Measurements from ENCODE around the gene CD93. TPM values are rescaled to one million over a fixed set of nuclear protein-coding genes. Genes with fewer than 3 reads are reported as not detected.

The CD93 gene
- polyA plus RNA-seq, 1 donor = 17.3 TPM

DNA sequence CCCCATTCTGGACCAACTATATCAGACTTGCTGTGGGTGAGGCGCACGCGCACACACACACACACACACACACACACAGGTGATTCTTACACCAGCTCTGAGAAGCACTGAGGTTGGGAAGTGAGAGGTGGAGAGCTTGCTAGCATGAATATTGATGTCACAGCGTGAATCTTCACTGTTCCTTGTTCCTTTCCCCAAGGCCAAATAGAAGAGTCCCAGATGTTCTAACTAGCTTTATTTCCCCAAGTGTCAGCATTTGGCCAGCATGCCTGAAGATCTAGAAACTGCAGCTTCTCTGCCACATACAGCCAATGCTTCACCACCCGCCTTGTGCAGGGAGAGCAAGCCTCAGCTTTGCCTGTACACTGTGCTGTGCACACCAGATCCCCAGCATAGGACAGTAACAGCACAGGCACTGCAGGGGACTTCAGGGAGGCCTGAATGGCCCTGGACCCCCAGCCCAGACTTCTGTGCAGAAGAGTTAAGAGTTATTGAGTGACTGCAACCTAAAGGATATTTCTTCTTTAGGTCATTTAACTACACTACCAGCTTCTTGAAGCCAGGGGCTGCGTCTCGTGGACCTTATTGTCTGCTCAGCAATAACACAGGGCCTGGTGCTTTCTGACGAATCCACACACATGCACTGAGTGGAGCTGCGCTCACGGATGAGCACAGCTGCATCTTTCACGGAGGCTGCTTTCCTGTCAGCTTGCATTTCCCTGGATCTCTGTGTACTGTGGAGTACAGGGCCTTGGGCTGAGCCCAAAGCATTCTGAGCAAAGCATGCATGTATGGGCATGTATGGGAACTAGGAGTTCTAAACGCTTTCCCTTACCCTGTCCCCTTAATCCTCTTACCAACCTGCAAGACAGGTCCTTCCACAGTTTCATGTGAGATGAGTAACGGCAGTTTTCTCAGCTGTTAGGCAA, 13.9 kb upstream of the CD93 start:
- DNase-seq = no peak
- H3K27ac ChIP-seq (ENCODE audit: low read length) = no peak overlapping the region
- no peaks in the 10 kb centered on the region for H3K4me1 ChIP-seq (ENCODE audit: control insufficient read depth, insufficient read depth, low read length)
- WGBS (ENCODE audit: insufficient coverage, low lambda C conversion rate) = no CpG with 5 or more reads among the region's 13 CpGs
- no peaks in the 10 kb centered on the region for H3K36me3 ChIP-seq (ENCODE audit: control insufficient read depth, insufficient read depth, low read length)
- no peaks in the 10 kb centered on the region for H3K9me3 ChIP-seq (ENCODE audit: control insufficient read depth, low read depth, low read length)
- H3K4me3 ChIP-seq (ENCODE audit: low read length) = no peak overlapping the region
- no peaks in the 10 kb centered on the region for H3K27me3 ChIP-seq (ENCODE audit: control insufficient read depth, insufficient read depth, low read length)

DNA sequence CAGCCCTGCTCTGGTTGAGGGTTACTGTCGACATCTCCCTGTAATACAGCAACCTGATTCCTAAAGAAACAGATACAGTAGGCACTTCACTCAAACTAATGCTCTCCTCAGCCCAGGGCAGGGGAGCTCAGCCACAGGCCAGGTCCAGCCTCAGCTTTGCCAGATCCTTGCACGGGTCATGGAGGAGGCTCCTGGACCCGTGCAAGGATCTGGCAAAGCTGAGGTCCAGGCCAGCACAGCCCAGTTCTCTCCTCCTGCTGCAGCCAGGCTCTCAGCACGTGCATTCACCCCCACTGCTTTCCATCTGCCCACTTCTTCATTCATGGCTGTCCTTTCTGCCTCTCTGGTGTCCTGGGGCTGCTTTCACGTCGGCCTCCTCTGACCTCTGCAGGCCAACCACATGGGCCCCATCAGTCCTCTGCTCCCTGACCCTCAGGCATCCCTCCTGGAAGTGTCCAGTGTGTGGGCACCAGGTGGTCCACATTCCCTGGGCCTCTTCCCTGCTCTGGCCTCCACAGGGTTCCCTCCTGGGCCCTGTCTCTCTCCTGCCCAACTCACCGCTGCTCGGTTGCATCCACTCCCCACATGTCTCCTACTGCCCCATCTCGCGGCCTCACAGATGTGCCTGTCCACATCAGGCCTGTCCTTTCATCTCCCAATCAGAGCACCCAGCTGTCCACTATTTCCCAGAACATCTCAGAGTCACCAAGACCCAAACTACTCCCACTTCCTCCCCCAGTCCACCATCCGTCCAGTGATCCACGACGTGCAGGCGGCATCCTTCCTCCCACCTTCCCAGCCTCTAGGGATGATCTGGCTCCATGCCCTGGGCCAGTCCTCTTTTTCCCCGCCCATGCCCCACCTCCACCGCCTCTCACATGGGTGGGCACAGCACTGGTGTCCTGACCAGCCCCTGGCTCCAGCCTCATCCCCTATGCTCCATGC, 11.8 kb upstream of the CD93 start:
- Histone ChIP-seq H3K4me1 (ENCODE audit: control insufficient read depth, insufficient read depth, low read length) (no peaks in the 10 kb centered on the region), H3K27me3 (ENCODE audit: control insufficient read depth, insufficient read depth, low read length) (peaks cover 6% of the 10 kb centered on the region), H3K4me3 (ENCODE audit: low read length) (no peak overlapping the region), H3K27ac (ENCODE audit: low read length) (no peak overlapping the region), H3K9me3 (ENCODE audit: control insufficient read depth, low read depth, low read length) (no peaks in the 10 kb centered on the region), H3K36me3 (ENCODE audit: control insufficient read depth, insufficient read depth, low read length) (no peaks in the 10 kb centered on the region)
- WGBS (ENCODE audit: insufficient coverage, low lambda C conversion rate) = 100% methylated on average over 4 of the region's 16 CpGs
- no peak for DNase-seq

DNA sequence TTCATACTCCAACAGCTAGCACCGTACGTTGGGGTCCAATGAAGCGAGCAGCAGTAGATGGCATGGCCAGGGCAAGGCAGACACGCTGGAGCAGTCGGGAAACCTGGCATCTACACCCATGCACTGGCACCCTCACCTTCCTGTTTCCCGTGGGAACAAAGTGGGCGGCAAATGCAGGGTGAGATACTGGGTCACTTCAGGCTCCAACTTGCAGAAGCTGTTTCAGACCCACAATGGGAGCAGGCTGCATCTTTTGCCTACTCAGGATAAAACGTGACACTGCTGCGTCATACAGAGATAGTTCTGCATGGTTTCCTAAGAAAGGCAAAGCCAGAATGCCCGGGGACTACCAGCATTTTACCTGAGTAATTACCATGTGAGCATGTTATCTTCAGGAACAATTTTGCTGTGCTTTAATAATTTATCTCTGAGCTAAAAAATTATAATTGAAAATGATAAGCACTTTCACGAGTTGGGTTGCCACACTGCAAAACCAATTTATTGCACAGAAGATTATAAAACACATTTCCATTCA, 10.9 kb upstream of the CD93 start:
- no peak for DNase-seq
- no peaks in the 10 kb centered on the region for H3K36me3 ChIP-seq (ENCODE audit: control insufficient read depth, insufficient read depth, low read length)
- H3K9me3 ChIP-seq (ENCODE audit: control insufficient read depth, low read depth, low read length) = no peaks in the 10 kb centered on the region
- H3K4me1 ChIP-seq (ENCODE audit: control insufficient read depth, insufficient read depth, low read length) = no peaks in the 10 kb centered on the region
- H3K4me3 ChIP-seq (ENCODE audit: low read length) = no peak overlapping the region
- no peak overlapping the region for H3K27ac ChIP-seq (ENCODE audit: low read length)
- peaks cover 11% of the 10 kb centered on the region for H3K27me3 ChIP-seq (ENCODE audit: control insufficient read depth, insufficient read depth, low read length)
- 80% methylated on average over 1 of the region's 11 CpGs for WGBS (ENCODE audit: insufficient coverage, low lambda C conversion rate)

DNA sequence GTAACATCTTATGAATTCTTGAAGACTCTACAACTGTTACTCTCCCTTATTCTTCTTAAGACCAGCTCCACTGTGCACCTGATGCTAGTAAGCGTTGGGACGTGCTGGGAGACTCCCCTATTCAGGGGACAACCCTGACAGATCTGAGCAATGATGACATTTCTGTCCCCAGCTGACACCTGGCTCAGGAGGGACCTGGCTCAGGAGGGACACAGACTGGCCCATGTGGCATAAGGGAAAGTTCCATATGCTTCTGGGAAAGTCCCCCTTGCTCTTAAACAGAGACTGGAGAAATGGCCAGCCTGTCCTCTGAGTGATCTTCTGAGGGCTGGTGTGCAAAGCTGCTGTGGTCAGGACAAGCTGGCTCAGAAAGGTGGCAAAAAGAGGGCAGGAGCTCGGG, 10.0 kb upstream of the CD93 start:
- no peaks in the 10 kb centered on the region for H3K4me1 ChIP-seq (ENCODE audit: control insufficient read depth, insufficient read depth, low read length)
- no CpG with 5 or more reads among the region's 3 CpGs for WGBS (ENCODE audit: insufficient coverage, low lambda C conversion rate)
- H3K27ac ChIP-seq (ENCODE audit: low read length) = no peak overlapping the region
- no peaks in the 10 kb centered on the region for H3K36me3 ChIP-seq (ENCODE audit: control insufficient read depth, insufficient read depth, low read length)
- peaks cover 14% of the 10 kb centered on the region for H3K27me3 ChIP-seq (ENCODE audit: control insufficient read depth, insufficient read depth, low read length)
- no peak for DNase-seq
- no peaks in the 10 kb centered on the region for H3K9me3 ChIP-seq (ENCODE audit: control insufficient read depth, low read depth, low read length)
- no peak overlapping the region for H3K4me3 ChIP-seq (ENCODE audit: low read length)

DNA sequence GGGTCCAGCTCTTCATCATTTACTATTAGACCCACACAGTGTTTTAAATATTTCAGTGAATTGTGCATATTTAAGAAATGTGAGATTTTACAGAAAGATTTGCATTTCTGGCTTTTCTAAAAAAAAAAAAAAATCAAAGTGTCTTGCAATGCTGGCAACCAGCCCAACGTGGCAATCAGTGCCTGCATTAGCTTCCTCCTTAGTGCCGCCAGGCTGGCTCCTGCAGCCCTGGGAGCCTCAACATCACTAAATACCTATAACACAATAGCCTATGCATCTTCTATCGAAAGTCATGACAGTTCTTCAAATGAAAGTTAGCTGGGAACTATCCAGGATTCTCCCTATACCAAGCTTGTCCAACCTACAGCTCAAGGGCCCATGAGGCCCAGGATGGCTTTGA, 9.4 kb upstream of the CD93 start:
- WGBS (ENCODE audit: insufficient coverage, low lambda C conversion rate) = no CpG with 5 or more reads among the region's 3 CpGs
- Histone ChIP-seq H3K4me3 (ENCODE audit: low read length) (no peak overlapping the region), H3K4me1 (ENCODE audit: control insufficient read depth, insufficient read depth, low read length) (no peaks in the 10 kb centered on the region), H3K9me3 (ENCODE audit: control insufficient read depth, low read depth, low read length) (no peaks in the 10 kb centered on the region), H3K27ac (ENCODE audit: low read length) (no peak overlapping the region), H3K27me3 (ENCODE audit: control insufficient read depth, insufficient read depth, low read length) (peaks cover 14% of the 10 kb centered on the region), H3K36me3 (ENCODE audit: control insufficient read depth, insufficient read depth, low read length) (no peaks in the 10 kb centered on the region)
- DNase-seq = no peak

DNA sequence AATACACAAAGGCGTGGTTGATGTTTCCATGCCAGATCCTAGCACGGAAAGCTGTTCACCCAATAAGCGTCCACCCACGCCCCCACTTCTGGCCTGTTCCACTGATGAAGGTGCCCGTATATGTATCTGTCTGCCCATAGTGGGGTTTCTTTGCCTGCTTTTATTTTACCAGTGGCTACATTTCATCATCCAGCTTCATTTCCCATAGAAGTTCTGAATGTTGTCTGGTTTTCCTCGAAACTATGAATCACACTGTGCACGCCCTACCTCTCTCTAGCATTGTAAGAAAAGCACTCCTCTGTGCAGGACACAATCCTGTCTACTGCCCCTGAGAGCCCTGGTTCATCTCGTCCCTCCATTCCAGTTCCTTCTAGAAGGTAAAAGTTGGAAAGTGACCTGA, 8.8 kb upstream of the CD93 start:
- H3K36me3 ChIP-seq (ENCODE audit: control insufficient read depth, insufficient read depth, low read length) = no peaks in the 10 kb centered on the region
- DNase-seq = no peak
- no peaks in the 10 kb centered on the region for H3K4me1 ChIP-seq (ENCODE audit: control insufficient read depth, insufficient read depth, low read length)
- no peak overlapping the region for H3K27ac ChIP-seq (ENCODE audit: low read length)
- no peak overlapping the region for H3K4me3 ChIP-seq (ENCODE audit: low read length)
- H3K9me3 ChIP-seq (ENCODE audit: control insufficient read depth, low read depth, low read length) = no peaks in the 10 kb centered on the region
- H3K27me3 ChIP-seq (ENCODE audit: control insufficient read depth, insufficient read depth, low read length) = peaks cover 14% of the 10 kb centered on the region
- WGBS (ENCODE audit: insufficient coverage, low lambda C conversion rate) = no CpG with 5 or more reads among the region's 8 CpGs

DNA sequence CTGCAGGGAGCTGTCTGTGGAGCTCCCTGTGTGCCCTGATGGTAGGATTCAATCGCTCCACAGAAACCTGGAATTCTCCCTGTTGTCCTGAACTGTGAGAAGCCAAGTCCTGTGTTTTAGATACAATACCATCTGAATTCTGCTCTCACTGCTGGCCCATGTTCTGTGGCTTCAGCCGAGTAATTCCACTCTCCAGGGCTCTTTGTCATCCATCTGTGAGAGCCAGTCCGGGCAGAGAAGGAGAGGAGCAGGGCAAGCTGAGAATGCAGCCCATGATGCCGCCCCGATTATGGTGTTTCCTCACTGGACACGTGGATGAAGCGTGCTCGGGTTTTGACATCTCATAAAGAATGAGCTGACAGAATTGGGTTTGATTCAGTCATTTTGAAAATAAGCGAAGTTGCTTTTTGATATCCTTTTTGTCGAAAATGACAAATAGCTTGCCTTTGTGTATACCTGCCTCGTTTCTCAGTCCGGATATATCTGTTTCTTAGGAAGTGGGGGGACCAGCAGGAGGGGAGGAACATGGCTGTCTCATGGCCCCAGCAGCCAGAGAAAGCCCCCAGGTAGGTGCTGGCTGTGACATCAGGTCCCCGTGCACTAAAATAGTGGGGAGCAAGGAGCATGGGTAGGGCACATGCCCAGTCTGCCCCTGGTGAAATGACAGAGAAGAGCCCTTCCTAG, 8.2 kb upstream of the CD93 start:
- Histone ChIP-seq H3K36me3 (ENCODE audit: control insufficient read depth, insufficient read depth, low read length) (no peaks in the 10 kb centered on the region), H3K9me3 (ENCODE audit: control insufficient read depth, low read depth, low read length) (no peaks in the 10 kb centered on the region), H3K27me3 (ENCODE audit: control insufficient read depth, insufficient read depth, low read length) (peaks cover 14% of the 10 kb centered on the region), H3K4me1 (ENCODE audit: control insufficient read depth, insufficient read depth, low read length) (no peaks in the 10 kb centered on the region), H3K27ac (ENCODE audit: low read length) (no peak overlapping the region), H3K4me3 (ENCODE audit: low read length) (no peak overlapping the region)
- WGBS (ENCODE audit: insufficient coverage, low lambda C conversion rate) = no CpG with 5 or more reads among the region's 13 CpGs
- DNase-seq = no peak

DNA sequence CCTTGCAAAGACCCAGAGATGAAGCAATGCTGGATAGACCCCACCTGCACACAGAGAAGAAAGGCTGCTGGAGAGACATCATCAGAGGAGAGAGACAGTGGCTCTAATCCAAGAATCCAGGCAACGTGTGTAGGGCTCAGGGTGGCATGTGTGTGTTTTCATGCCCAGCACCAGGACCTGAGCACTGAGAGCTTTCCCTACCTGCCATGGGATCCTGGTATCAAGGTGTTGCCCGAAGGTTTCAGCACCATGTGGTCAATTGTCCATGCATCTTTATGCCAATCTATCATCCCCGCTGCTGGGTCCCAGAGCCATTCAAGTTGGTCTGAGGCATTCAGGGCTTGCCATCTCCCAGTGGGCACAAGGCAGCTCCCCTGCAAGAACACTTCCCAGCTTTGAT, 7.5 kb upstream of the CD93 start:
- no peak overlapping the region for H3K27ac ChIP-seq (ENCODE audit: low read length)
- no CpG with 5 or more reads among the region's 3 CpGs for WGBS (ENCODE audit: insufficient coverage, low lambda C conversion rate)
- no peaks in the 10 kb centered on the region for H3K4me1 ChIP-seq (ENCODE audit: control insufficient read depth, insufficient read depth, low read length)
- peaks cover 14% of the 10 kb centered on the region for H3K27me3 ChIP-seq (ENCODE audit: control insufficient read depth, insufficient read depth, low read length)
- H3K36me3 ChIP-seq (ENCODE audit: control insufficient read depth, insufficient read depth, low read length) = no peaks in the 10 kb centered on the region
- no peak for DNase-seq
- H3K4me3 ChIP-seq (ENCODE audit: low read length) = no peak overlapping the region
- no peaks in the 10 kb centered on the region for H3K9me3 ChIP-seq (ENCODE audit: control insufficient read depth, low read depth, low read length)

DNA sequence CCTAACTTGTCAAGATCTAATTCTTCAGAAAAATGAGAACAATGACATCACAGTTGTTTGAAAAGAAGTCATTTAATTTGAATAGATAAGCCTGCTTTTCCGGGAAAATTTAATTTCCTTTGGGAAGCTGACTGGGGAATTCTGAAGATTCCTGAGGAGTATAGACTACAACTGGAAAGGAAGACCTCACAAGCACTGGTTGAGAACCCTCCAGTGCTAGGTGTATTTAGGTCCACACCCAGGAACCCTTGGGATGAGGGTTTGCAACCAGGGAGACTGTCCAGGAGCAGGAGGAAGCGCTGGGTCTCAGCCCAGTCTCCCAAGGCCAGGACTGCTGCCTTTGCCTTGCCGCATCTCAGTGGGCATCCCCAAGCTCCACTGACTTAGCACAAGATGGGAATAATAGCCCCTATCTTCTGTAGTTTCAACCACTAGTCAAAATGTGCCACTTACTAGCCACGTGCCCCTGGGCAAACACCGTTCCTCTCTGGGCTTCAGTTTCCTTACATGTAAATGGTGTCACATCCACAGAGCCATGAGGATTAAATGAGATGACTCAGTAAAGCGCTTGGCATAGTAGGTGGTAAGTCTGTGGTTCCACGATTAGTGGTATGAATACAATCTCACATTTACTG, 6.9 kb upstream of the CD93 start:
- no CpG with 5 or more reads among the region's 7 CpGs for WGBS (ENCODE audit: insufficient coverage, low lambda C conversion rate)
- Histone ChIP-seq H3K36me3 (ENCODE audit: control insufficient read depth, insufficient read depth, low read length) (no peaks in the 10 kb centered on the region), H3K27ac (ENCODE audit: low read length) (no peak overlapping the region), H3K9me3 (ENCODE audit: control insufficient read depth, low read depth, low read length) (no peaks in the 10 kb centered on the region), H3K27me3 (ENCODE audit: control insufficient read depth, insufficient read depth, low read length) (peaks cover 14% of the 10 kb centered on the region), H3K4me1 (ENCODE audit: control insufficient read depth, insufficient read depth, low read length) (no peaks in the 10 kb centered on the region), H3K4me3 (ENCODE audit: low read length) (no peak overlapping the region)
- no peak for DNase-seq

Data from large intestine (tissue), 3 donors.